NCI-H1105 (cell line): Measurements from ENCODE around the gene AIM2.

ENCODE experiments used
- DNase-seq: peaks from one replicate; lab custom pipeline; 2025; lab: John Stamatoyannopoulos, UW

The AIM2 gene

GRCh38 chr1:159014851-159015250 is 61.7 kb downstream of the AIM2 start:
- DNase-seq, result no peak

GRCh38 chr1:159014003-159014571 is 62.5 kb downstream of the AIM2 start:
- DNase-seq, result no peak

- no peak for DNase-seq
Measured at GRCh38 chr1:159012495-159012894, 64.1 kb downstream of the AIM2 start.
